Ishikawa (cell line): ENCODE results near the gene ZNF729.

ENCODE experiments used
- CEBPB ChIP-seq: IDR thresholded peaks from 2 replicates; pipeline ENCODE4 v1.6.1; 2012
- CREB1 ChIP-seq: IDR thresholded peaks from 2 replicates; pipeline ENCODE4 v1.6.1; 2012; ENCODE audit warnings: low read depth
- EGR1 ChIP-seq: IDR thresholded peaks from 2 replicates; pipeline ENCODE4 v1.6.1; 2012
- EP300 ChIP-seq: IDR thresholded peaks from 2 replicates; pipeline ENCODE4 v1.6.1; 2012; ENCODE audit warnings: borderline replicate concordance
- FOXM1 ChIP-seq: IDR thresholded peaks from 2 replicates; pipeline ENCODE4 v1.6.1; 2012; ENCODE audit warnings: low read depth, borderline replicate concordance
- NFIC ChIP-seq: IDR thresholded peaks from 2 replicates; pipeline ENCODE4 v1.6.1; 2012
- RAD21 ChIP-seq: IDR thresholded peaks from 2 replicates; pipeline ENCODE4 v1.6.1; 2012; ENCODE audit warnings: low read depth
- TAF1 ChIP-seq: IDR thresholded peaks from 2 replicates; pipeline ENCODE4 v1.6.1; 2012; ENCODE audit warnings: low read depth, mild to moderate bottlenecking
- TCF12 ChIP-seq: IDR thresholded peaks from 2 replicates; pipeline ENCODE4 v1.6.1; 2012; ENCODE audit warnings: low read depth
- TEAD4 ChIP-seq: IDR thresholded peaks from 2 replicates; pipeline ENCODE4 v1.6.1; 2012
- YY1 ChIP-seq: IDR thresholded peaks from 2 replicates; pipeline ENCODE4 v1.6.1; 2012; ENCODE audit warnings: low read depth
- ZBTB7A ChIP-seq: IDR thresholded peaks from 2 replicates; pipeline ENCODE4 v1.6.1; 2012; ENCODE audit warnings: low read depth
- TF ChIP-seq, protein P1 (sequence below): IDR thresholded peaks from 2 replicates; pipeline ENCODE4 v1.6.1; 2012
- TF ChIP-seq, protein P2 (sequence below): IDR thresholded peaks from 2 replicates; pipeline ENCODE4 v1.6.1; 2012
- TF ChIP-seq, protein P3 (sequence below): IDR thresholded peaks from 2 replicates; pipeline ENCODE4 v1.6.1; 2012; ENCODE audit warnings: low read depth, mild to moderate bottlenecking

ZNF729 gene

DNA sequence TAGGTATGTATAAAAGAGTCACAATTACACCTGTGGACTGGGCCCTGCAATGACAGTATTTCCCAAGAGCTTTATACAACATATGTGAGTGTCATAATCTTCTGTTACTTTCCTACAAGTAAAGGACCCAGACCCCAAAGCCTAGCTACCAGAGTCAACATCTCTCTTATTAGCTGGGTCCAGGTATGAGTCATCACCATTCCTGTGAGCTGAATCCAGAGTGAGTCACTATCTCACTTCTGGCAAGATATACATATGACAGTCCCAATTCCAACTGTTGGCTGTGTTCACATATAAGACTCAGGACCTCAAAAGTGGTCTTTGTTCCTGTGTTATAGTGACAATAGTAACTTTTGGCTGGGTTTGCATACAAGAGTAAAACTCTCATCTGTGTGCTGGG is 46.7 kb downstream of the ZNF729 start:
- no peak for TF ChIP-seq EP300
- TF ChIP-seq, protein P1, sequence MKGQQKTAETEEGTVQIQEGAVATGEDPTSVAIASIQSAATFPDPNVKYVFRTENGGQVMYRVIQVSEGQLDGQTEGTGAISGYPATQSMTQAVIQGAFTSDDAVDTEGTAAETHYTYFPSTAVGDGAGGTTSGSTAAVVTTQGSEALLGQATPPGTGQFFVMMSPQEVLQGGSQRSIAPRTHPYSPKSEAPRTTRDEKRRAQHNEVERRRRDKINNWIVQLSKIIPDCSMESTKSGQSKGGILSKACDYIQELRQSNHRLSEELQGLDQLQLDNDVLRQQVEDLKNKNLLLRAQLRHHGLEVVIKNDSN, result no peak

DNA sequence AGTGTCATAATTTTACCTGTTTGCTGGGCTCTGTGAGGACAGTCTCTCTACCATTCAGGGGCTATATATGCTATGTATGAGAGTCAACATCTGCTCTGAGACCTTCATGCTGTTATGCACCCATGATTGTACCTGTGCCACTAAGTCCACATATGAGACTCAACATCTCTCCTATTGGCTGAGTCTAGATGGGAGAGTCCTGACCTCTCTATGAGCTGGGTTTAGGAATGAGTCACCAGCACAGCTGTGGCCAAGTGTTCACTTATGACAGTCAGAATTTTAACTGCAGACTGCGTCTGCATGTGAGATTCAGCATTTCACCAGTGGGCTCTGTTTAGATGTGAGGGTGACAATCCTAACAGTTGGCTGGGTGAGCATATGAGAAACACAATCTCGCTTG is 49.5 kb downstream of the ZNF729 start:
- TF ChIP-seq NFIC, result no peak
- TF ChIP-seq RAD21, result no peak
- TF ChIP-seq TCF12, result no peak
- no peak for TF ChIP-seq YY1
- TF ChIP-seq, protein P1, result no peak
- TF ChIP-seq CEBPB, result no peak
- TF ChIP-seq, protein P2, sequence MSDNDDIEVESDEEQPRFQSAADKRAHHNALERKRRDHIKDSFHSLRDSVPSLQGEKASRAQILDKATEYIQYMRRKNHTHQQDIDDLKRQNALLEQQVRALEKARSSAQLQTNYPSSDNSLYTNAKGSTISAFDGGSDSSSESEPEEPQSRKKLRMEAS, result no peak
- no peak for TF ChIP-seq TAF1
- TF ChIP-seq FOXM1, result no peak
- TF ChIP-seq EP300, result no peak
- TF ChIP-seq, protein P3, sequence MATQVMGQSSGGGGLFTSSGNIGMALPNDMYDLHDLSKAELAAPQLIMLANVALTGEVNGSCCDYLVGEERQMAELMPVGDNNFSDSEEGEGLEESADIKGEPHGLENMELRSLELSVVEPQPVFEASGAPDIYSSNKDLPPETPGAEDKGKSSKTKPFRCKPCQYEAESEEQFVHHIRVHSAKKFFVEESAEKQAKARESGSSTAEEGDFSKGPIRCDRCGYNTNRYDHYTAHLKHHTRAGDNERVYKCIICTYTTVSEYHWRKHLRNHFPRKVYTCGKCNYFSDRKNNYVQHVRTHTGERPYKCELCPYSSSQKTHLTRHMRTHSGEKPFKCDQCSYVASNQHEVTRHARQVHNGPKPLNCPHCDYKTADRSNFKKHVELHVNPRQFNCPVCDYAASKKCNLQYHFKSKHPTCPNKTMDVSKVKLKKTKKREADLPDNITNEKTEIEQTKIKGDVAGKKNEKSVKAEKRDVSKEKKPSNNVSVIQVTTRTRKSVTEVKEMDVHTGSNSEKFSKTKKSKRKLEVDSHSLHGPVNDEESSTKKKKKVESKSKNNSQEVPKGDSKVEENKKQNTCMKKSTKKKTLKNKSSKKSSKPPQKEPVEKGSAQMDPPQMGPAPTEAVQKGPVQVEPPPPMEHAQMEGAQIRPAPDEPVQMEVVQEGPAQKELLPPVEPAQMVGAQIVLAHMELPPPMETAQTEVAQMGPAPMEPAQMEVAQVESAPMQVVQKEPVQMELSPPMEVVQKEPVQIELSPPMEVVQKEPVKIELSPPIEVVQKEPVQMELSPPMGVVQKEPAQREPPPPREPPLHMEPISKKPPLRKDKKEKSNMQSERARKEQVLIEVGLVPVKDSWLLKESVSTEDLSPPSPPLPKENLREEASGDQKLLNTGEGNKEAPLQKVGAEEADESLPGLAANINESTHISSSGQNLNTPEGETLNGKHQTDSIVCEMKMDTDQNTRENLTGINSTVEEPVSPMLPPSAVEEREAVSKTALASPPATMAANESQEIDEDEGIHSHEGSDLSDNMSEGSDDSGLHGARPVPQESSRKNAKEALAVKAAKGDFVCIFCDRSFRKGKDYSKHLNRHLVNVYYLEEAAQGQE, result no peak
- TF ChIP-seq CREB1, result no peak
- no peak for TF ChIP-seq TEAD4
- no peak for TF ChIP-seq ZBTB7A
- TF ChIP-seq EGR1, result no peak

DNA sequence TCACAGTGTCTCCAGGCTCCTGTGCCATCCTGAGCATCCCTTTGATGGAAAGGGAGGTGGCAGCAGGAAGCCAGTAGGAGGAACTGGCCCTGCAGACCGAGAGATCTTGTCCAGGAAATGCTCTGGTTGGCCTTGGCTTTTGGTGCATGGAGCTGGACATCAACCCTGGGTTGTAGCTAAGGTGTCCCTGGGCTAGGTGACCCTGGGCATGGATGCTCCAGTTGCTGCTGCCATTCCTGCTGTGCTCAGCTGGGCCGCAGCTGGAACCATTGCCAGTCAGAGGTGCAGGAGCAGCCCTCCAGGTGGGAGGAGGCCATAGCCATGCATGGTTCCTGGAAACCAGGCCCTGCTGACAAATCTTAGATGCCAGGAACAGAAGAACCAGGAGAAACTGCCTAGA is 68.4 kb downstream of the ZNF729 start:
- TF ChIP-seq TCF12 (no peak), TEAD4 (no peak), CEBPB (no peak), ZBTB7A (no peak), TAF1 (no peak), YY1 (no peak), CREB1 (no peak), RAD21 (no peak)
- TF ChIP-seq, protein P1, result no peak
- TF ChIP-seq, protein P2, result no peak
